Stimulated activated CD4-positive, alpha-beta T cell treated with anti-CD3 and anti-CD28 coated beads, Interleukin-1b, Interleukin-23, amount 100 ng/mL, for 48 hours (primary cell): ENCODE data around the gene AMER2.
A peak's percentile ranks its signal among the peaks of the same experiment; 100 is the strongest.

Source experiments
- DNase-seq: peaks from one replicate; pipeline ENCODE4 v3.0.0-alpha.2; 2020

AMER2 gene

DNA sequence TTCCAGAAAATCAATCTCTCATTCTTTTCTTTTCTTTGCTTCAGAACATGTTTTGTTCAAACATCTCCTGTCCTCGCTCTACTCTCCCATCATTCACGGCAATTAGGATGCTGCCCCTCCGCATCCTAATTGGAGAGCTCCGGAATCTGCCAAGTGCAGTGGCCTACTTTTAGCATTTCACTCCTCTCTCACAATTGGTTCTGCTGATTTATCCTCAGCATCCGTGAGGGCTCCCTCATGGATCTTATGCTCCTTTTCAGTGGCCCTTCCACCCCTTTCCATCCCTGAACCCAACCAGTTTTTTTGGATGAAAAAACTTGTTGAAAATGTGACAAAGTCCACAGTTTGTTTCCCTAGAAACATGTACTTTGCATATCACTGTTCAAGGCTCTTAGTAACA, 22.4 kb downstream of the AMER2 start:
- no peak for DNase-seq

DNA sequence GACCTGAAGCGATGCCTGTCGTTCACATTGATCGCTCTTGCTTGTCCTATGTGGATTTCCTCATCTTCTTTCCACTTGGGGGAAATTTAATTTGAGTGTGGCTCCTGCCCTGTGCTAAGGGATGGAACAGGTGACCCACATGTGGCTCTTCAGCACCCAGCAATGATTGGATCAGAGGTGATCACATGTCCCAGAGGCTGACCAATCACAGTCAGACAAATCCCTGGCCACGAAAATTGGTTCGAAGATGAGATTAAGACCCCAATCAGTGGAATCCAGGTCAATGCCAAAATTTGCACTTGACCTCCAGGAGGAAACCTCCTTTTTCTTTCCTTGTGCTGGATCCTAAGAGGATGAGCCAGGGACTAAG, 23.7 kb downstream of the AMER2 start:
- DNase-seq: no peak

DNA sequence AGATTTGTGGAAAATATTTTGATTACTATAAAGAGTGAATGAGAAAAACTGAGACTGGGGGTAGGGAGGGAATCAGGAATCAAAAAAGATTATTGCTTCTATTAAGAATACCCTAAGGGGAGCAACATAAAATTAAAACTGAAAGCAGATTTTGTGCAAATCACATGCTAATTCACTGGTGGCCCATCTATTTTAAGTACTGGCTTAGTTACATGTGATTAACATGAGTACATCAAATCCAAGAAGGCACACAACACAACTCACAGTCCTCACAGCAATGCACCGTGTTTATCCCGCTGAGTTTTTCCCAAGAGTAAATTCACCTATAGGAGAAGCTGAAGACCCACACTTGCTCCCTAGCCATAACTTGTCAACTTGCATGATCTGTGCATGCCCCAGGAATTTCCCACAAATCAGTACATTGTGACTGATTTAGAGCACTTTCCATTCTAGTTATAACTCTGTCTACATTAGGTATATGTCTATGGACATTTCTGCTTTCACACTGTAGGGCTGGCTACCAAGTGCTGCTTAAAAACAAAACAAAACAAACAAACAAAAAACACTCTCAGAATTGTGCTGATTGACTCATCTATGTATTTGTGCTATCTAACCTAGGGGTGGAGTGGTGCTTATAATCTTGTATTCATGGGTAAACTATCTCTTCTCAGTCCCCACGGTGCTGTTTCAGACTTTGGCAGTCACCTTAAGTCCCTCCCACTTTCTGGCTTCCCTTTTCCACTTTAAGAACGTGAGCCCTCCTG, 24.3 kb downstream of the AMER2 start:
- no peak for DNase-seq

DNA sequence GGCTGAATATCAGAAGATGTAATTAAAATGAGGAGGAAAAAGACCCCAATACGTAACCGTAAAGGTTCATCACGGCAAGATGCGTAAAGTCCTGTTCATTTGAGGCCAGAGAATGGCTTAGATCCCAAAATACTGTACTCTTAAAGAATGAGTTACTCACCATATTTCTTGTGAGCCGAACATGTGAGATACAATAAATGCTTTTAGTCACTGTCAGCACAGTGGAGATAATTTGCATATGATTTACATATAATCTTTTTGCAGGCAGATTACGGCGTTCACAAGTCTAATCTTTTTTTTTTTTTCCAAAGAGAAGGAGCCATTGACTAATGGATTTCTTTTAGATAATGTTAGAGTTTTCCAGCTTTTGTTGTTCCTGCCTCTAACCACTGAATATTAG, 28.4 kb downstream of the AMER2 start:
- no peak for DNase-seq

DNA sequence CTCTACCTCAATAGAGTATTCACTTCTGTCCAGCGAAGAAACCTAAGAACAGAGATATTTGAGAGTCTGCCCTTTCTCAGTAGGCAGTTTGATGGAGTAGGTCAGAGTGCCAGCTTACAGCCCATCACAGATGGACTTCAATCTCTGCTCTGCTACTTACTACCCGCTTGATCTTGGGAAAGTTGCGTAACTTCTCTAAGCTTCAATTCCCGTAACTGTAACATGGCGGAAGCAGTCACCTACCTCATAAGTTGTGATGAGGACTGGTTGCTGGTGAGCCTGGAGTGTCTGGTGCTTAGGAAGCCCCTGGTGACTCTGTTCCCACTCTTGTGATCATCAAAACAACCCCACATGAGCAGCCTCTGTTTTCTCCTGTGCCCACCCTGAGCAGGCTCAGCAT, 31.0 kb downstream of the AMER2 start:
- no peak for DNase-seq

DNA sequence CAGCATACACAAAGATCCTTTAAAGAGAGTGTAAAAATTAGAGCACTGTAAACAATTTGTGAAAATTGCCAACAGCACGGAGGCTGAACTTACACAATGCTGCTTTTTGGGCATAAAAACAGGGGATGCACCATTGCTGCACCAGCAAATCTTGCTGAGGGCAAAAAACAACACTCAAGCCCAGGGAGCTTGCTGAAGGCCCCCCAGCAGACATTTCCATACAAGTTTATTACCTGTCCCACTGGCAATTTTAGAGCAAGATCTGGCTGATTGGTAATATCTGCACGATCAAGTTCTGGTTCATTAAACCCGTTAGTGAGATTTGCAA, 34.3 kb downstream of the AMER2 start:
- DNase-seq: no peak

DNA sequence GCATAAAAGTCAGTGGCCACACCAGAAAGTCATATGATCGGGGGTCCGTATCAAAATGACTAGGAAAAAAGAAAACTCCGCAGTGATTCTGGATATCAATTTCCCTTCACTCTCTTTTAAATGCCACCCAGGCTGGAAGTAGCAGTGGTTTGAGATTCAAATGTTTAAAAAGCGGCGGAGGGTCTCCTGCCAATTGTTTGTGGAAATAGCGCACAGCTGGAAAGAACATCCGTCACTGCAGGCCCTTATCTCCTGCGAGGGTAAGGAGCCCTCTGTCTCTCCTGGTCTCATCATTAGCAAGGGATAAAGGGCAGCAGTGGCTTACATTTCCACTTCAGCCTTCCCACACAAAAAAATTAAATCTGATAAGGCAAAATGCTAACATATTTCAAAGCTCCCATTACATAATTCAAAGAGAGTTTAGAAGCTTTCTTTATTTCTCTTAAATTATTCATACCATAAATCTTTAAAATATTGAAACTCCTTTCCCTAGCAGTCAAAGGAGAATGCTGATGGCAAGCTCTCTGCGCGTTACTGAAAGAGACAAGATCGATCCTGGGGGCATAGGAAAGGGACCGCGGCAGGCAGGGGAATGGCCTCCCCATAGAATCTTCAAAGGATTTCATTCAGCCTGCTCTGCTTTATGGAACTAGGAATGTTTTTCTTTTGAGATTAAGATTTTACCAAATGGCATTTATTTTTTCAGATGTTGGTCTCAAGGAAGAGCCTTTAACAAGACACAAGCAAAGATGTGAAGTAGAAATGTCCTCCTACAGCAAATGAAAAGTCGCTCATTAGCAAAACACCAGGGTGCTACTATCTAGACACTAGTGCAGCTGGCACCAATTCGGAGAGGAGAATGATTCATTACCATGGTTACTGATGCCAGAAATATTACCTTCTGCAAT, 35.0 kb downstream of the AMER2 start:
- no peak for DNase-seq

DNA sequence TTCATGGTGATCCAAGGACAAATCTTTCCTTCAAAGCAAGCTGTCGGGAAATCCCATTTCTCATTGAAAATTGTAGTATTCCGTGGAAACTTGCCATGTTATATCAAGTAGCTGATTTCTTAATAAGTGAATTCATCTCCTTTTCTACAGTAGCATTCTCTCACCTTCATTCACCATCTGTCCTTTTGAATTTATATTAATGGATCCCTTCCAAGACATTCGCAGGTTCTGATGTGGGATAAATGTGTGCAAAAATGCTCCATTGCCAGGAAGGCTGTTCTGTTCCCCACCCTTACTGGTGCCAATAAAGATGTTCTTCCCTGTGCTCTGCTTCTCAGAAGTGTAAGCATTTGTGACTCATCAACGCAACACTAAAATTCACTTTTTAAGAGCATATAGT, 36.2 kb downstream of the AMER2 start:
- DNase-seq: no peak

DNA sequence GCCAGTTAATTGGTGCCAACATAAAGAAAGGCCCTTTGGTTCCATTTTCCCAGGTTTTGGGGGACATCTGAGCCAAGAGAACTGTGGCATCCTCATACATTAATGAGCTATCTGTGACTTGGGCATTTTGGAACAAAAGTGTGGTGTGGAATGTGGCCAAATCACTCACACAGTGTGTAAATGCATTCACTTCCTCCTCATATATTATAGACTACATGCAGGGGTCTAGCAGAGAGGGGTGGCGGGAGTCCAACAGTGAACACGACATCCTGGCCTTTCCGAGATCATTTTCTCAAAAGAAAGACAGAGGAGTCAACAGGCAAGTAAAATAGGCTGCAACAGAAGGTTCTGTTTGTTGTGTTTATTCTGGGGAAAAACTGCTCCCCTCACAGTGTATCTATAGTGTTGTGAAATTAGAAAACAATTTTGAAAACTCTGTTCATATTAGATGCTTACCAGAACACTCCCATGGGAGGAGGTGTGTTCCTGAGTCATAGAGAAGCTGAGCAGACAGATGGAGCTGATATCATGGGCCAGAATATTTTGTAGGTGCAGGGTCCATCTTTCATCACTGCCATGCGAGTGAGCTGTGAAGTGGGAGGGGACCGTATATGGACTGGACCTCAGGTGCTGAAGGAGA, 39.2 kb downstream of the AMER2 start:
- DNase-seq: no peak

DNA sequence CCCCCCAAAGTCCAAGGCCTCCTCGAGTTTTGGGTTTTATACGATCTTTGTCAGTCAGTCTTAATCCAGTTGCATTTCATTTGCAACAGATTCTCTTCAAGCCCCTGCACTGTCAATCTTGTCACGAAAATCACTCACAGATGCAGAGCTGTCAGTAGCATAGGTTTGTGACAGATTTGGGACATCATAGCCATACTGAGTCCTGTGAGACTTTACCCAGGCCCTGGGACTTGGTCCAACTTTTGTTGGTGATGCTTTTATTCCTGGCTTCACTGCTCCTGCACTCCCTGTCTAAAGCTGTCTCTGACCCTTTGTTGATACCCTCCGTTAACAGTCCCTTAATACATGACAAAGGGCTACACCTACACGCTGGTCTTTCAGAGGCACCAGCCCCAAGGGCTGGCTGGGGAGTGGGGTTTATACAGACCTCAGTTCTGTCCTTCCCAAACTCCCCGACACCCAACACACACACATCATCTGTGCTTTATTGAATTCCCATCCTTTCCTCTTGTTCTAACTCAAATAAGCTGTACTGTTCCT, 40.1 kb downstream of the AMER2 start:
- DNase-seq: no peak

DNA sequence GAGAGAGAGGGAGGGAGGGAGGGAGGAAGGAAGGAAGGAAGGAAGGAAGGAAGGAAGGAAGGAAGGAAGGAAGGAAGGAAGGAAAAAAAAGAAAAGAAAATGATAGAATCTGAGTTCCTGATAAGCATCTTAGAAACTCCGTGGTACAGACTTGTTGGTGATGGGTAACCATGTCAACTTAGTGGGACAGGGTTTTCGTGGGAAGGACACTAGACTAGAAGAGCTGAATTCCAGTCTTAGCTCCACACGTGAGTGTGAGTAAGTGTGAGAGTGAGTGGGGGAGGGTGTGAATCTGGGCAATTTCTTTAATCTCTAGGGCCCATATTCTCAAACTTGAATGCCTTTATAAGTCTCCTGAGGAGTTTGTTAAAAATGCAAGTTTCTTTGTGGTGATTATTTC, 41.1 kb downstream of the AMER2 start:
- no peak for DNase-seq

DNA sequence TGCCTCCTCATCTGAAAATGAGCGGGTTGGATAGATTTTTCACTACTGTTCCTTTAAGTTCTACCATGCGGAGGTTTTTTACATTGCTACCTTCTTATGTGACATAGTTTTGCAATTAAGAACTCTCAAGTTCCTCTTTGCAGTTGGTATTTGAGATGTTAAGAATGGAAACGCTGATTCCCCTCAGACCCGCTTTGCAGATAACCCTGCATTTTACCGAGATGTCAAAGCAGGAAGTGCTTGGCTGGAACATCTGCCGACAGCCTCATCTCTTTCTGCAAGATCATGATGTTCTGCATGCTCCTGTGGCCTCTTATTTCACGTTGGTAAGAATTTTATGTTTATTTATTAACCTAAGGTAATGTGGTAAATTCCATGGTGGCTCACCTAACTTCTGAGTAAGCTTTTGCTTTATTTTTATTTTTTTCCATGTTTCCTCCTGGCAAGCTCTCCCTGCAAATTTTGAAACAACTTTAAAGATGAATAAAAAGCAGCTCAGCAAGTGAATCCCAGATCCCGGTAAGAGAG, 53.6 kb downstream of the AMER2 start:
- no peak for DNase-seq

DNA sequence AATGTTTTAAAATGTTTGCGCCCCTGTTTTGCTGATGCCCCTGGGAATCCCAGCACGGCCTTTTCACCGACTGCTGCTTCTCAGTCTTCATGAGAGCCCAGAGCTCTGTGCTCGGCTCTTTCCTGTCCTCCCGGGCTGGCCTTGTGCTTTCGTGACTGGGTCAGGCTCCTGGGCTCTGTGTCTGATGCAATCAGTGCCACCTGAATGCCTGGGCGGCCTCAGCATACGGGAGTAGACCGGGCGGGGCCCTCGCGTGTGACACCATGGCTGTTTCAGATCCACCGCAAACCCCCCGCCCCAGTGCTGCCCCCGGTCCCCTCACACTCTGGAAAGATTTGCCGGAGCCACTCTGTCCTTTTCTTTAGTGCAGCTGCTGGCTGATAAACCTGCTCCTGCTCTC, 54.8 kb downstream of the AMER2 start:
- no peak for DNase-seq

DNA sequence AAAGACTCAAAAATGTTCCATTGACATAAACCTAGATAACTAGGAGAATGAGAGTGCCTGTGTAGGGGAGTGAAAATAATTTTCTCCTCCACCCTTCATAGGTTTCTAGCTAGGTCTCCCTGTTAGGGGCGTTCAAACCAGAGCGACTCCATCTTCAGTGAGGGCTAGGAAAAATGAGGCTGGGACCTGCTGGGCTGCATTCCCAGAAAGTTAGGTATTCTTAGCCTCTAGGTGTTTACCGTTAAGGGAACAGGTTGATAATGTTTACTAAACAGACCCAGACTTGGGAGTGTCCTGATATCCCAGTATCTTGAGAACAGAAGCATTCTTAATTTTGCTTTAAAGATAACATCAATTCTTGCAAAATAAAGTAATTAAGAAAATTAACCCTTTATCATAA, 56.0 kb downstream of the AMER2 start:
- no peak for DNase-seq

DNA sequence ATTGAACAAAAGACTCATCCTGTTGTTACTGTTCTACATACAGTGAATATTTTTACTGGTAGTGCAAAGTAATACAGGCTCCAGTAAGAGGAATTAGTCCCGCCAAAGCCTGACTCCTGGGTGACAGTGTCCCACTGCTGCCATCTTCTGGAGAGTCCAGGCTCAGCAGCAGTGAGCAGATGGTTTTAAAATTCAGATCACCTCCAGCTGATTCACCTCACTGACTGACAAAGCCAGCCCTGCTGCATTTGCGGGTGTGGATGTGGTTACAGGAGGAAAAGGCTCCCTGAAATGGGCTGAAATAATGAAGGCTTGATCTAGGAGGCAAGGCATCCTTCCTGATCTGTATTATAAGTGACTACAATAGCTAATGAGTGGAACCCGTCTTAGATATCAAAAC, 57.9 kb downstream of the AMER2 start:
- peak; percentile 71 for DNase-seq

DNA sequence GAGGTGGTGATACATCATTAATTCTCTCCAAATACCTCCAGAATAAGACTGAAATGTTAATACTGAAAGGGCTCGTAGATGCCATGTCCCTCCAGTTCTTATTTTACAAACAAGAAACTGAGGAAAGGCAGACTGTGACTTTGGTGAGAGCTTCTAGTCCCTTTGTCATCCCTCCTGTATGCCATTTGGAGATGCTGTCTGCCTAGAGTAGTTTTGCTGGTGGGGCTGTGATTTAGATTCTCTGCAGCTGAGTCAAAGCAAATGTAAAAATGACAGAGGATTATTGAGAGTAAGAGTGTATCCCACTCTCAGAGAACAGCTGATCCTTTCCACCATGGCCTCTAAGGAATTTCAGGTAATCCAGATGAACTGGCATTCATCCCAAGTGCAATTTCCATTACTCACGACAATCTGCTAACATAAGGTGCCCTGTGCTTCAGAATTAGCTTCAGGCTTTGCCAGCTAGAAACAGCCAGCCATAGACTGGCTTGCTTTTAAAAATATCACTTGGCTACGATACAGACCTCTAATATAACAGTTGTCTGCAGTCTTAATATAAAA, 59.3 kb downstream of the AMER2 start:
- no peak for DNase-seq
